Body of pancreas (tissue), 4 donors: Measurements from ENCODE around the gene ADGRL3. TPM values are rescaled to one million over a fixed set of nuclear protein-coding genes. Genes with fewer than 3 reads are reported as not detected.

Source experiments
- ATAC-seq: fragments of 150-250 bp; one replicate; pipeline ENCODE4 v1.9.1; 2016
- DNase-seq, 4 donors: peaks; one replicate each; pipeline ENCODE4 v3.0.0-alpha.2; 2019
- H3K27ac ChIP-seq, 4 donors: fragments of 200-600 bp; sonication (generic); 1 replicate in 3 of 4; 2 replicates in 1 of 4; pipeline versions ENCODE4 v1.5.1 to v1.6.1; 2016 to 2019; ENCODE audit warnings: mild to moderate bottlenecking in 1 of 4, mixed read lengths in 1 of 4, moderate library complexity in 1 of 4
- H3K27me3 ChIP-seq, 2 donors: fragments of 200-600 bp; sonication (generic); one replicate each; pipeline ENCODE4 v1.6.0; 2016; ENCODE audit warnings: mild to moderate bottlenecking in 1 of 2
- H3K36me3 ChIP-seq, 2 donors: fragments of 200-600 bp; sonication (generic); replicated peaks in 1 of 2; 2 replicates each; pipeline ENCODE4 v1.5.1; 2016; ENCODE audit warnings: low read depth in 2 of 2; ENCODE audit not compliant: insufficient read depth in 1 of 2
- H3K4me1 ChIP-seq: fragments of 200-600 bp; sonication (generic); one replicate; pipeline ENCODE4 v1.6.0; 2016
- H3K4me3 ChIP-seq, 2 donors: fragments of 200-600 bp; sonication (generic); 1 replicate in 1 of 2; 2 replicates in 1 of 2; pipeline ENCODE4 v1.5.1; 2016 to 2019
- H3K9me3 ChIP-seq, 3 donors: fragments of 200-600 bp; sonication (generic); 1 replicate in 2 of 3; 2 replicates in 1 of 3; pipeline ENCODE4 v1.5.1; 2016
- CTCF ChIP-seq, 7 experiments: fragments of 450-650 bp in 4 of 7; fragments of 200-600 bp in 3 of 7; sonication (generic) in 3 of 7; IDR thresholded peaks; one replicate each; pipeline ENCODE4 v1.5.1; 2016 to 2019; ENCODE audit warnings: antibody characterized with exemption in 7 of 7
- POLR2A ChIP-seq, 3 donors: fragments of 450-650 bp; IDR thresholded peaks; one replicate each; pipeline ENCODE4 v1.6.1; 2016; ENCODE audit warnings: antibody characterized with exemption in 3 of 3, mild to moderate bottlenecking in 2 of 3
- WGBS, 2 donors: methylation state at CpG; one replicate each; pipeline ENCODE4 v1.1.5; 2017; 5-methylcytosine and 5-hydroxymethylcytosine counted together
- intact Hi-C: fragments of 100-400 bp; cut with DNase I; formaldehyde crosslinking; loops from one replicate; pipeline ENCODE4 v1.15.1; 2023
- total RNA-seq, 2 donors: library from RNA; depleted of rRNA; stranded (reverse); fragments of >200 nt; gene quantifications; one replicate each; pipeline ENCODE4 v1.1.0, GENCODE V29; 2016

The ADGRL3 gene
- total RNA-seq, 2 donors from 2014 or later: 0.33 to 1.0 TPM

GRCh38 chr4:61246034-61246433, 45.9 kb downstream of the ADGRL3 start:
- H3K27ac ChIP-seq: no peak overlapping the region
- TF ChIP-seq CTCF (IDR thresholded peaks at IDR 0.05) (no peak), POLR2A (IDR thresholded peaks at IDR 0.05) (no peak)
- no peak for ATAC-seq
- no peaks in the 10 kb centered on the region for H3K9me3 ChIP-seq
- H3K4me3 ChIP-seq: no peak overlapping the region
- 63 to 70% methylated on average over 1 of the region's 1 CpG for WGBS, 2 donors
- H3K4me1 ChIP-seq: no peaks in the 10 kb centered on the region
- no peak for DNase-seq
- intact Hi-C loops: no loop called here
- H3K36me3 ChIP-seq: no peaks in the 10 kb centered on the region
- H3K27me3 ChIP-seq: no peaks in the 10 kb centered on the region

- Histone ChIP-seq H3K4me3 (no peak overlapping the region), H3K27ac (no peak overlapping the region), H3K4me1 (no peaks in the 10 kb centered on the region), H3K27me3 (no peaks in the 10 kb centered on the region), H3K9me3 (no peaks in the 10 kb centered on the region), H3K36me3 (no peaks in the 10 kb centered on the region)
- intact Hi-C loops: no loop called here
- ATAC-seq (no peak), DNase-seq (no peak)
- TF ChIP-seq POLR2A (IDR thresholded peaks at IDR 0.05): no peak
- TF ChIP-seq CTCF (IDR thresholded peaks at IDR 0.05): no peak
- 41 to 47% methylated on average over 8 of the region's 8 CpGs for WGBS, 2 donors
These were observed 48.6 kb downstream of the ADGRL3 start for GRCh38 chr4:61248705-61249104.

- 40 to 49% methylated on average over 4 to 6 of the region's 6 CpGs for WGBS, 2 donors
- H3K4me3 ChIP-seq: no peak overlapping the region
- no peaks in the 10 kb centered on the region for H3K9me3 ChIP-seq
- no peak overlapping the region for H3K27ac ChIP-seq
- no peak for TF ChIP-seq CTCF (IDR thresholded peaks at IDR 0.05)
- TF ChIP-seq POLR2A (IDR thresholded peaks at IDR 0.05): no peak
- DNase-seq: no peak
- no peak for ATAC-seq
- H3K27me3 ChIP-seq: no peaks in the 10 kb centered on the region
- H3K36me3 ChIP-seq: no peaks in the 10 kb centered on the region
- H3K4me1 ChIP-seq: no peaks in the 10 kb centered on the region
- intact Hi-C loops: no loop called here
These were observed 51.0 kb downstream of the ADGRL3 start for GRCh38 chr4:61251129-61251528.

- WGBS, 2 donors: 38 to 48% methylated on average over 3 of the region's 3 CpGs
- TF ChIP-seq CTCF (IDR thresholded peaks at IDR 0.05): no peak
- no peak for TF ChIP-seq POLR2A (IDR thresholded peaks at IDR 0.05)
These were observed 54.3 kb downstream of the ADGRL3 start for GRCh38 chr4:61254406-61254805.

GRCh38 chr4:61273233-61273632, 73.1 kb downstream of the ADGRL3 start:
- no peak overlapping the region for H3K27ac ChIP-seq
- ATAC-seq: no peak

More at GRCh38 chr4:61254406-61254805, 54.3 kb downstream of the ADGRL3 start:
- H3K36me3 ChIP-seq: no peaks in the 10 kb centered on the region
- no peak overlapping the region for H3K27ac ChIP-seq
- H3K27me3 ChIP-seq: no peaks in the 10 kb centered on the region
- no peaks in the 10 kb centered on the region for H3K9me3 ChIP-seq
- no peak overlapping the region for H3K4me3 ChIP-seq
- H3K4me1 ChIP-seq: no peaks in the 10 kb centered on the region
- intact Hi-C loops: no loop called here
- ATAC-seq (no peak), DNase-seq (no peak)

More at GRCh38 chr4:61273233-61273632, 73.1 kb downstream of the ADGRL3 start:
- Histone ChIP-seq H3K9me3 (no peaks in the 10 kb centered on the region), H3K4me3 (no peak overlapping the region), H3K27me3 (no peaks in the 10 kb centered on the region), H3K36me3 (no peaks in the 10 kb centered on the region), H3K4me1 (no peaks in the 10 kb centered on the region)
- 48 to 62% methylated on average over 6 of the region's 6 CpGs for WGBS, 2 donors
- DNase-seq: no peak
- TF ChIP-seq POLR2A (IDR thresholded peaks at IDR 0.05): no peak
- no peak for TF ChIP-seq CTCF (IDR thresholded peaks at IDR 0.05)
- intact Hi-C loops: no loop called here
